CD4-positive, alpha-beta T cell treated with Interleukin-4 for 4 hours (primary cell): ENCODE measurements around the gene HIC1.
"Not testable (repeated sequence)": the region's sequence is repeated elsewhere in the genome, so short reads cannot be mapped to it uniquely, and the experiment has no call there.

Experiments used
- DNase-seq: peaks from one replicate; pipeline ENCODE4 v3.0.0-alpha.2; 2020

HIC1 gene, protein sequence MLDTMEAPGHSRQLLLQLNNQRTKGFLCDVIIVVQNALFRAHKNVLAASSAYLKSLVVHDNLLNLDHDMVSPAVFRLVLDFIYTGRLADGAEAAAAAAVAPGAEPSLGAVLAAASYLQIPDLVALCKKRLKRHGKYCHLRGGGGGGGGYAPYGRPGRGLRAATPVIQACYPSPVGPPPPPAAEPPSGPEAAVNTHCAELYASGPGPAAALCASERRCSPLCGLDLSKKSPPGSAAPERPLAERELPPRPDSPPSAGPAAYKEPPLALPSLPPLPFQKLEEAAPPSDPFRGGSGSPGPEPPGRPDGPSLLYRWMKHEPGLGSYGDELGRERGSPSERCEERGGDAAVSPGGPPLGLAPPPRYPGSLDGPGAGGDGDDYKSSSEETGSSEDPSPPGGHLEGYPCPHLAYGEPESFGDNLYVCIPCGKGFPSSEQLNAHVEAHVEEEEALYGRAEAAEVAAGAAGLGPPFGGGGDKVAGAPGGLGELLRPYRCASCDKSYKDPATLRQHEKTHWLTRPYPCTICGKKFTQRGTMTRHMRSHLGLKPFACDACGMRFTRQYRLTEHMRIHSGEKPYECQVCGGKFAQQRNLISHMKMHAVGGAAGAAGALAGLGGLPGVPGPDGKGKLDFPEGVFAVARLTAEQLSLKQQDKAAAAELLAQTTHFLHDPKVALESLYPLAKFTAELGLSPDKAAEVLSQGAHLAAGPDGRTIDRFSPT

GRCh38 chr17:2054512-2055291, at the start of gene HIC1:
HIC1 (plus strand) TSS chr17:2055103; CDS start chr17:2056691, 1,588 bp downstream.
- peak; percentile 66 for DNase-seq

GRCh38 chr17:2008332-2009126, 46.4 kb upstream of the HIC1 start:
- DNase-seq: no peak

- no peak for DNase-seq
Observed at GRCh38 chr17:2009737-2010136, 45.2 kb upstream of the HIC1 start.

DNA sequence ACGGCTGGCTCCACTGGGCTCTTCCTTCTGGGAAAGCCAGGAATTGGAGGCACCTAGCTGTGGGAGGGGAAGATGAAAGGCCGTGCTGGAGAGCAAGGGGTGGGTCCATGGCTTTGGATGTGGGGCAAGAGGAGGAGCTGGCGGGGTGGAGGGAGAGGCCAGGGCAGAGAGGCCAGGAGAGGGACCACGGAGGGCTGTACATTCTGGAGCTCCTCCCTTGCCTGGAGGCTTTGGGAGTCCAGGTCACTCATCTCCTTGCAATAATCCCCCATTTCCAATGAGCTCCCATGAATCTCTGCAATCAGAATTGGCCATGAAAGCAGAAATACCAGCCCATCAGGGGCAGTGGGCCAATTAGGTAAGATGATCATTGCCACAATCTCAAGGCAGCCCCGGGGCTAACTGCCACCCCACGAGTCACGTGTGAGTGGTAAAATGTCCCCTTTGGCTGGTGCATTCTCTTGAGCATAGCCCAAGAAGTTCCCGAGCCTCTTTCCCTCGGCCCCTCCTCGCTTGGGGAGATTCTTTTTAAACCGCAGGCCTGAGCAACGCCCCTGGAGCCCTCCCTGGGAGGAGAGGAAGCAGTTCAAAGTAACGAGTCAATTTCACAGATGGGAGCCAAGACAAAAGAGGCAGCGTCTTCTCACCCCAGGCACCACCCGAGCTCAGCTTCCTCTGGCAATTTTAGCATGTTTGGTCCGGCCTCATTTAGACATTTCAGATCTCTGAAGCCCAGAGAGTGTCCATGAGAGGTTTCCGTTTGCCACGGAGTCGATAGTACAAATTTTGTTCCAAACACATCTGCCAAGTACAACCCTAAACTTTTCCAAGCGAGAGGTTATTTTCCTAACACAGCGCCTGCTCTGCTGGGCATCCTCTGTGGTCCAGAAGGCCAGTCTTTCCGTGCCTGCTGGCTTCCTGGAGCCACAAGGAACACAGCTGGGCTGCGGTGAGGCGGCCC, 43.2 kb upstream of the HIC1 start:
- DNase-seq: no peak

- DNase-seq: no peak
Observed at GRCh38 chr17:2012499-2012898, 42.4 kb upstream of the HIC1 start.

GRCh38 chr17:2013220-2013993, 41.5 kb upstream of the HIC1 start:
- DNase-seq: not testable (repeated sequence)

GRCh38 chr17:2013994-2014317, 40.9 kb upstream of the HIC1 start:
- no peak for DNase-seq

- no peak for DNase-seq
Observed at GRCh38 chr17:2015314-2015713, 39.6 kb upstream of the HIC1 start.

DNA sequence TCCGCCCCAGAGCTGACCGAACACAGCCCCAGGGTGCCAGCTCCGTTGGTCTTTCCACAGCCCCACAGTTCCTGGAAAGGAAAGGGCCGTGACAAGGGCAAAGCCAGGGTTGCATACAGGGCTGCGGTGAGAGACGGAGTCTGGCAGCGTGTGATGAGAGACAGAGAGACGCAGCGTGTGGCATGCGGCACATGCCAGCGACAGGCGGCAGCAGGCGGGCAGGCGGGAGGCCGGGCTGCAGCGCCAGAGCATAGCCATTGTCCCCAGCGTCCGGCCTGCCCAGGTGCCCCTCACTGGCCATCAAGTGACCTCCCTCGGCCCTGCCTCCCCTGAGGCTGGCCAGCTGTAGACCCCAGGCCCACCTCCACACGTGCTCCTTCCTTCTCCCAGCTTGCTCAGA, 38.4 kb upstream of the HIC1 start:
- DNase-seq: no peak

DNA sequence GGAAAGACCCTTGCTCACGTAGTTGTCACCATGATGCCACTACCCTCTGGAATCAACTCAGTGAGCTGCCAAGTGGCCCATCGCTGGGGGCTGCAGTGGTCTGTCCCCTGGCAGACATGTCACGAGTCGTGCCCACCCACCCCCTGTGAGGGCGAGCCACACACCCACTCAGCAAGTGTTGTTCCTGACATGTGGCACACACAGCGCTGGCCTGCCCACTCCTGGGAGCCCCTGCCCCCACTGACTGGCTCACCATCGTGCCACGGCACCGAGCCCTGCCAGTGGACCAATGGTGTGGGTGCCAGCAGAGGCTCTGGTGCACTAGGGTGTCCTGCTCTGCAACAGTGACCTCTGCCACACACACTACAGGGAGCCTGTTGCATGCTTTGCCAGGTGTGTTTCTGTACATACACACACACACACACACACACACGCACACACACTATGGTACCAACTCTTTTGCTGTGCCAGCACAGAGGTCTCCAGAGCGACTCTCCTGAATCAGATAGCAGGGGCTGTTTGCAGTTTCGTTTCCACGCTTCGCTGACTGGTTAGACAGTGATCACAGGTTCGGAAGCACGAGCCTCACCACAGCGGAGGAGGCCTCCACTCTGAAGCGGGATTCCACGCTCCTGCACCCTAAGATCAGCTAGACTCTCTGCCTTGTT, 37.5 kb upstream of the HIC1 start:
- no peak for DNase-seq

DNA sequence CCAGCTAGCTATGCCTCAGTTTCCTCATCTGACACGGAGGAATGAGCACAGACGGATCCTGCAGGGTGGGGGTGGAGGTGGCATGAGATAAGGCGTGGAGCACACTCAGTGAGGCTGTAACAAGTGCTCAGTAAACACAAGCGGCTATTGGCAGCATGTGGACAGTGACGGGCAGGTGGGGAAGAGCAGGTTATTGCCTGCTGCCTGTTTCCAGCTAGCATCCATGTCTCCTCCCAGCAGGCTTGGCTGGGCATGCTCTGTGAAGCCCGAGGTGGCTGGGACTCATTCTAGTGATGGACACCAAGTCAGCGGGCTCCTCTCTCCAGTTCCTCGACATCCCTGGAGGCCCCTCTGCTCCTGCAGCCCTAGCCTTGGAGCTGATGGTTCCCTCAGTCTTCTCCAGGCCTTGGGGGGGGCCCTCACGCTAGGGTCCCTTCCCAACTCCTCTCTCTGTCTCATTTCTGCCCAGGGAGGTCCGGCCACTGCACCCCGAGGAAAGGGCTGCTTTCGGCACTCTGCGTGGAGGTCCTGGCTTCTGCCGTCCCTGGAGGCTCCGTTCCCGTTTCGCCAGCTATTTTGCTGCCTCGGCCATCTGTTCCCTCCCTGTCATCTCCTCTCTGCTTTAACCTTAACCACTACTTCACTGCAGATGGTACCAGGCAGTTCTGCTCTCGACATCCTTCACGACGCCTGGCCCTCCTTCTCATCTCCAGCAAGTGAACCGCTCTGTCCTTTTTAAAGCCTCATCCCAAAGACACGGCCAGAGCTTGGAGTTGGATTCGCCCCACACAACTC, 36.0 kb upstream of the HIC1 start:
- DNase-seq: no peak

DNA sequence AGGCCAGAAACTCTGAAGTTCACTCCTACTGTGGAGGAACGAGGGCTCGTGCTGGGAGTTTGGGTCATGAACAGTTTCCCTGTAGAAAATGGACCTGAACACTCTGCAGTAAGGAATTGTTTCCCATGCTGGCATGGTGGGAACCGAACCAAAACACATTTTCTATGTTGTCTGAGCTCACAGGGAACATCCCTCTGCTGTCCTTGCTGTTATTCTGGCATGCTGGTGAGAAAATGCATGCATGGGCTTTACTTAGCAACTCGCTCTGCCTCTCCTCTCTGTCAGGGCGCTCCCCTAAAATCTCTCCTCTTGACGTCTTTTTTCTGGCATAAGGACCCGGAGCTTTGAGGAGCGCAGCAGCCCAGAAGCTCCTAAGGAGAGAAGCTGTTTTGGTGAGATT, 35.2 kb upstream of the HIC1 start:
- no peak for DNase-seq

- DNase-seq: no peak
Observed at GRCh38 chr17:2020721-2021120, 34.2 kb upstream of the HIC1 start.

DNA sequence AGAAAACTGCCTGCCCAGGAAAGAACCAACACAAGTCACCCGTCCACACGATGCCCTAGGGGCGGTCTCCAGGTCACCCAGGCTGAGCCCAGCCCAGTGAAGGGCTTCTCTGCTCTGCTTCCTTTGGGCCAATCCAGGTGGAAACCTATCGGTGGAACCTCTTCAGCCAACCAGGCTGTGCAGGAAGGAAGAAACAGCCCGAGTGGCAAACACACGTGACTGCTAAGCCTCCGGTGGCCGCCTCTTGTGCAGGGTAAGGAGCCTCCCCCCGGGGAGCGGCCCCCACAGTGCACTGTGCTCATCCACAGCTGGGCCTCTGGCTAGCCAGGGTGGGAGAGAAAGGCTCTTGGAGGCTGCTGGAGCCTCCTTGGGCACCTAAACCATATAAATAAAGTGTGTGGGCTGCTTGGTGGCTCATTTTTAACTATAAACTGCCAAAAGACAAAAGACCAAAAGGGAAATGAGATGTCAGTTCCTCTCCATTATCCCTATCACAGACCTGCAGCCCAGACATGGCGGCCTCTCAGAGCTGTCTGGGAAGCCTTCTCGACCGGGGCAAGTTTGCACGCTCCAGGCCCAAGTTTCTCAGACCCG, 32.2 kb upstream of the HIC1 start:
- no peak for DNase-seq

GRCh38 chr17:2023256-2023655, 31.6 kb upstream of the HIC1 start:
- DNase-seq: no peak

DNA sequence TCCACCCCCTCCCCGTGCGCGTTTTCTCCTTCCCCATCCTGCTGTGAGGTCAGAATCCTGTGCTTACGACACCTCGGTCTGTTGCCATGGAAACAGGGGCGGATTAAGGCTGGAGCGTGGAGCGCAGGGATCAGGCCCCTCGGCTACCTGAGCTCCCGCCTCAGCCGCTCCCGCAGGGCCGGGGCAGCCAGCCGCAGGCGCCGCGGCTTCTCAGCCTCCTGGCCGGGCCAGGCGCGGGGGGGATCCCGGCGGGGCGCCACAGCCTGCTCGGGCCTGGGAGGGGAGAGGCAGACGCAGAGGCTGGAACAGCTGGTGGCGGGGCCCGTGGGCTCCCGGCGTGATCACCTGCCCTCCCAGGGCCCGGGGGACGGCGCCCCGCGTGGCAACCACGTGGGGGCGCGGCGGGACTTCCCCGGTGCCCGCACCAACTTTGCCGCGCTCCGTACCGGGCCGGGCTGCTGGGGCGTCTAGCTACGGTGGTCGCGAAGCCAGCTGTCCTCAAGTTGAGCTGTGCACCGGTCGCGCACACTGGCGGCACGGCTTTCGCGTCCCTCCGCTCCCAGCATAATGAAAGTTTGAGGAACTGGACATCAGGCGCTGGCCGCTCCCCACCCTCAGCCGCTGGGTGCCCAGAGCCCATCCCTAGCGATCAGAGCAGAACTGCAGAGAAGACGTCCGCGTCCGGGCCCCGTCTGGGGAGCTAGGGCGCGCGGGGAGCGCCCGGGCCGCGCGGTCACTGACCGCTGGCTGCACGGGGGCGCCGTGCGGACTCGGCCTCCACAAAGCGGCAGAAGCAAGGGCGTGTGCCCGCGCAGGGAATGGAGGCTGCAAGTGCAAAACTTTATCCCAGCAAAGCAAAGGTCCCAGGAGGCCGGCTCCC, 31.0 kb upstream of the HIC1 start:
- peak; percentile 21 for DNase-seq

GRCh38 chr17:2024572-2025219, 30.2 kb upstream of the HIC1 start:
- DNase-seq: no peak
